ENCODE measurements around the gene CBARP. TPM values are rescaled to one million over a fixed set of nuclear protein-coding genes. Genes with fewer than 3 reads are reported as not detected.

Gene CBARP
- total RNA-seq, 1 experiment from 2014 or later = 13.3 TPM

- no peak for TF ChIP-seq EZH2 (IDR thresholded peaks at IDR 0.05; ENCODE audit: borderline replicate concordance, low read depth, low read length, poor library complexity, severe bottlenecking)
- ChIA-PET POLR2A (ENCODE audit: low non-redundant PET) (no interaction called here), CTCF (interaction anchor here (1.0 kb wide), 2 partner anchors 8 to 30 kb away, joined by 3 read pairs; no protein-coding TSS in a partner anchor)
- Histone ChIP-seq H3K27ac (ENCODE audit: low read depth, low read length, poor library complexity, severe bottlenecking) (peak overlapping the region; percentile 99), H3K4me1 (ENCODE audit: insufficient read depth, low read length, poor library complexity, severe bottlenecking) (peaks cover 56% of the 10 kb centered on the region), H3K36me3 (ENCODE audit: insufficient read depth, low read length, poor library complexity, severe bottlenecking) (peaks cover 56% of the 10 kb centered on the region), H3K9me3 (ENCODE audit: low read depth, low read length, poor library complexity, severe bottlenecking) (no peaks in the 10 kb centered on the region), H3K27me3 (replicated peaks; ENCODE audit: insufficient read depth, low read depth, low read length, poor library complexity) (no peaks in the 10 kb centered on the region), H3K4me3 (ENCODE audit: low read depth, low read length, poor library complexity, severe bottlenecking) (peak overlapping the region; percentile 69)
- DNase-seq (ENCODE audit: low spot score) = peak; percentile 73
- no TSS peak for BruUV-seq (replicated peaks)
- intact Hi-C loops (cut with micrococcal nuclease; ENCODE audit: unreplicated experiment) = loop anchor here (10.0 kb wide), 2 partner anchors 170 to 320 kb away; partner anchors contain the start of gene MBD3
Measured at GRCh38 chr19:1274852-1275259, 37.1 kb upstream of the CBARP start.

- ChIA-PET CTCF (interaction anchor here (0.6 to 1.6 kb wide), 2 partner anchors 30 to 214 kb away, joined by 5 read pairs; no protein-coding TSS in a partner anchor), POLR2A (ENCODE audit: low non-redundant PET) (no interaction called here)
- TF ChIP-seq CTCF (conservative IDR thresholded peaks at IDR 0.05; ENCODE audit: low read depth, low read length) (0 out of 2 replicates have a peak, but pooled peaks have one; percentile 4), EZH2 (IDR thresholded peaks at IDR 0.05; ENCODE audit: borderline replicate concordance, low read depth, low read length, poor library complexity, severe bottlenecking) (no peak)
- Histone ChIP-seq H3K27ac (ENCODE audit: low read depth, low read length, poor library complexity, severe bottlenecking) (peak overlapping the region; percentile 99), H3K9me3 (ENCODE audit: low read depth, low read length, poor library complexity, severe bottlenecking) (no peaks in the 10 kb centered on the region), H3K4me3 (ENCODE audit: low read depth, low read length, poor library complexity, severe bottlenecking) (peak overlapping the region; percentile 69), H3K4me1 (ENCODE audit: insufficient read depth, low read length, poor library complexity, severe bottlenecking) (peaks cover 56% of the 10 kb centered on the region), H3K27me3 (replicated peaks; ENCODE audit: insufficient read depth, low read depth, low read length, poor library complexity) (no peaks in the 10 kb centered on the region), H3K36me3 (ENCODE audit: insufficient read depth, low read length, poor library complexity, severe bottlenecking) (peaks cover 52% of the 10 kb centered on the region)
- intact Hi-C loops (cut with micrococcal nuclease; ENCODE audit: unreplicated experiment) = loop anchor here (10.0 kb wide), 2 partner anchors 171 to 321 kb away; partner anchors contain the start of gene MBD3
- no TSS peak for BruUV-seq (replicated peaks)
- no peak for DNase-seq (ENCODE audit: low spot score)
Measured at GRCh38 chr19:1274081-1274851, 36.5 kb upstream of the CBARP start.

GRCh38 chr19:1273263-1274041, 35.6 kb upstream of the CBARP start:
- TF ChIP-seq CTCF (conservative IDR thresholded peaks at IDR 0.05; ENCODE audit: low read depth, low read length) = no peak
- no peak for TF ChIP-seq EZH2 (IDR thresholded peaks at IDR 0.05; ENCODE audit: borderline replicate concordance, low read depth, low read length, poor library complexity, severe bottlenecking)
- H3K4me3 ChIP-seq (ENCODE audit: low read depth, low read length, poor library complexity, severe bottlenecking) = peak overlapping the region; percentile 69
- H3K9me3 ChIP-seq (ENCODE audit: low read depth, low read length, poor library complexity, severe bottlenecking) = no peaks in the 10 kb centered on the region
- BruUV-seq (replicated peaks) = TSS peak; percentile 67
- H3K27ac ChIP-seq (ENCODE audit: low read depth, low read length, poor library complexity, severe bottlenecking) = peak overlapping the region; percentile 99
- no peaks in the 10 kb centered on the region for H3K27me3 ChIP-seq (replicated peaks; ENCODE audit: insufficient read depth, low read depth, low read length, poor library complexity)
- intact Hi-C loops (cut with micrococcal nuclease; ENCODE audit: unreplicated experiment) = loop anchor here (10.0 kb wide), 2 partner anchors 171 to 321 kb away; partner anchors contain the start of gene MBD3
- peaks cover 48% of the 10 kb centered on the region for H3K36me3 ChIP-seq (ENCODE audit: insufficient read depth, low read length, poor library complexity, severe bottlenecking)
- no peak for DNase-seq (ENCODE audit: low spot score)
- POLR2A ChIA-PET (ENCODE audit: low non-redundant PET) = interaction anchor here (0.6 kb wide), 1 partner anchor 135 kb away, joined by 3 read pairs; no protein-coding TSS in a partner anchor
- CTCF ChIA-PET = interaction anchor here (0.6 to 1.6 kb wide), 2 partner anchors 29 to 215 kb away, joined by 5 read pairs; no protein-coding TSS in a partner anchor
- peaks cover 60% of the 10 kb centered on the region for H3K4me1 ChIP-seq (ENCODE audit: insufficient read depth, low read length, poor library complexity, severe bottlenecking)
